Measurements from ENCODE around the gene DOC2B.

DNA sequence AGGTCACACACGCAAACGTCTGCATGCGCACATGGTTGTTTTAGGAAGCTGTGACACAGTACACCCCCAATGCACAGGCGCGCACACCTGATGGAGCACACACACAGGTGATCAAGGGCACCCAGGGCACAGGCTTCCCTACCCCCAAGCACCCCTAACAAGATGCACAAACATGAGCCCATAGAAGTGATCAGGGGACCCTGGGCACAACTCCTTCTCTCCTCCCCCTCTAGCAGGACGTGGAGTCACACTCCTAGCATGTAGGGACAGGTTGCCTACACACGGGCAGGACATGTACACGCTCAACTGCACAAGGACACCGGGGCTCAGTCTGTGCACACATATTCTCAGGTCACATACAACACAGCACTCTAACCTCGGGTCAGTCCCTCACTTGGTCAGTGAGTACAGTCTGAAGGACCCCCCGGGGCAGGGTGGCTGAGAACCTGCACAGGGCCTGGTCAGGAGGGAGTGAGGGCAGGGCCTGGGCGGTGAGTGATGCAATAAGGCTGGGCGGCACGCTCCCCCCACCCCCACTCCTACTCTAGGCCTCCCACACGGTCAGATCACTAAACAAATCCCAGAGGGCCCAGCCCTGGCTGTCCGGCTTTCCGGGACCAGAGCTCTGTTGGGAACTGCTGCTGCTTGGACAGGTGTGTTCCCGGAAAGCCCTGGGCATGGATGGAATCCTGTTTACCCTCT, 751 bp upstream of the DOC2B start:
- no peak for TF ChIP-seq CTCF (conservative IDR thresholded peaks at IDR 0.05; ENCODE audit: low read depth in 2 of 2)
- no peak for TF ChIP-seq POLR2AphosphoS5 (IDR thresholded peaks at IDR 0.05; ENCODE audit: low read depth)
- no peak for TF ChIP-seq STAT1 (IDR thresholded peaks at IDR 0.05; ENCODE audit: unreplicated experiment)
- TF ChIP-seq, protein P1, sequence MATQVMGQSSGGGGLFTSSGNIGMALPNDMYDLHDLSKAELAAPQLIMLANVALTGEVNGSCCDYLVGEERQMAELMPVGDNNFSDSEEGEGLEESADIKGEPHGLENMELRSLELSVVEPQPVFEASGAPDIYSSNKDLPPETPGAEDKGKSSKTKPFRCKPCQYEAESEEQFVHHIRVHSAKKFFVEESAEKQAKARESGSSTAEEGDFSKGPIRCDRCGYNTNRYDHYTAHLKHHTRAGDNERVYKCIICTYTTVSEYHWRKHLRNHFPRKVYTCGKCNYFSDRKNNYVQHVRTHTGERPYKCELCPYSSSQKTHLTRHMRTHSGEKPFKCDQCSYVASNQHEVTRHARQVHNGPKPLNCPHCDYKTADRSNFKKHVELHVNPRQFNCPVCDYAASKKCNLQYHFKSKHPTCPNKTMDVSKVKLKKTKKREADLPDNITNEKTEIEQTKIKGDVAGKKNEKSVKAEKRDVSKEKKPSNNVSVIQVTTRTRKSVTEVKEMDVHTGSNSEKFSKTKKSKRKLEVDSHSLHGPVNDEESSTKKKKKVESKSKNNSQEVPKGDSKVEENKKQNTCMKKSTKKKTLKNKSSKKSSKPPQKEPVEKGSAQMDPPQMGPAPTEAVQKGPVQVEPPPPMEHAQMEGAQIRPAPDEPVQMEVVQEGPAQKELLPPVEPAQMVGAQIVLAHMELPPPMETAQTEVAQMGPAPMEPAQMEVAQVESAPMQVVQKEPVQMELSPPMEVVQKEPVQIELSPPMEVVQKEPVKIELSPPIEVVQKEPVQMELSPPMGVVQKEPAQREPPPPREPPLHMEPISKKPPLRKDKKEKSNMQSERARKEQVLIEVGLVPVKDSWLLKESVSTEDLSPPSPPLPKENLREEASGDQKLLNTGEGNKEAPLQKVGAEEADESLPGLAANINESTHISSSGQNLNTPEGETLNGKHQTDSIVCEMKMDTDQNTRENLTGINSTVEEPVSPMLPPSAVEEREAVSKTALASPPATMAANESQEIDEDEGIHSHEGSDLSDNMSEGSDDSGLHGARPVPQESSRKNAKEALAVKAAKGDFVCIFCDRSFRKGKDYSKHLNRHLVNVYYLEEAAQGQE (IDR thresholded peaks at IDR 0.05; ENCODE audit: unreplicated experiment), result no peak
- no peak for TF ChIP-seq EZH2 (IDR thresholded peaks at IDR 0.05; ENCODE audit: low read depth, unreplicated experiment)
- no peak for TF ChIP-seq EZH2phosphoT487 (IDR thresholded peaks at IDR 0.05; ENCODE audit: unreplicated experiment)

All from GM23338 (cell line).